ENCODE measurements around the gene TEX11. TPM values are rescaled to one million over a fixed set of nuclear protein-coding genes. Genes with fewer than 3 reads are reported as not detected.
"Not testable (repeated sequence)": the region's sequence is repeated elsewhere in the genome, so short reads cannot be mapped to it uniquely, and the experiment has no call there.

TEX11 gene
- total RNA-seq, 1 experiment from 2014 or later: 0.42 TPM

GRCh38 chrX:70769659-70770227 lies 138.8 kb downstream of the TEX11 start:
- peak; percentile 15 for DNase-seq (ENCODE audit: extremely low read depth, low read depth)

GRCh38 chrX:70762285-70762684 lies 146.2 kb downstream of the TEX11 start:
- peak; percentile 3 for DNase-seq (ENCODE audit: extremely low read depth, low read depth)

- no peak for DNase-seq (ENCODE audit: extremely low read depth, low read depth)
These were observed 152.7 kb downstream of the TEX11 start for GRCh38 chrX:70755850-70756249.

- no peak for DNase-seq (ENCODE audit: extremely low read depth, low read depth)
These were observed 154.2 kb downstream of the TEX11 start for GRCh38 chrX:70754169-70754848.

- not testable (repeated sequence) for DNase-seq (ENCODE audit: extremely low read depth, low read depth)
These were observed 174.7 kb downstream of the TEX11 start for GRCh38 chrX:70733774-70734173.

- DNase-seq (ENCODE audit: extremely low read depth, low read depth): not testable (repeated sequence)
These were observed 180.6 kb downstream of the TEX11 start for GRCh38 chrX:70727961-70728360.

DNA sequence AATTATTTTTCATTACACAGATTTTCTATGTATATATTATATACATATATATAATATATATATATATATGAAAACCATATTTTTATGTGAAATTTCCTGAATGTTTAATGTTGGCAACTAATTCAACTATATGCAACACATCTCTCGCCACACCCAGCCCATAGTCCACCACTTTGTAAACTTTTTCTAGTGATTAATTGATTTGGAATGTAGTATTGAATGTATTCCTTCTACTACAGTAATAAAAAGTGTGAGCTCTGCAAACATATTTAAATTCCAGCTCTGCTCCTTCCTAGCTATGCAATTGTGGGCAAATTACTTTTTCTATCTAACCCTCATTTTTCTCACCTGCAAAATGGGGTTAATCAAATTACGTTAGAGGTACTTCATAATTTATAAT lies 187.8 kb downstream of the TEX11 start:
- DNase-seq (ENCODE audit: extremely low read depth, low read depth): no peak

DNA sequence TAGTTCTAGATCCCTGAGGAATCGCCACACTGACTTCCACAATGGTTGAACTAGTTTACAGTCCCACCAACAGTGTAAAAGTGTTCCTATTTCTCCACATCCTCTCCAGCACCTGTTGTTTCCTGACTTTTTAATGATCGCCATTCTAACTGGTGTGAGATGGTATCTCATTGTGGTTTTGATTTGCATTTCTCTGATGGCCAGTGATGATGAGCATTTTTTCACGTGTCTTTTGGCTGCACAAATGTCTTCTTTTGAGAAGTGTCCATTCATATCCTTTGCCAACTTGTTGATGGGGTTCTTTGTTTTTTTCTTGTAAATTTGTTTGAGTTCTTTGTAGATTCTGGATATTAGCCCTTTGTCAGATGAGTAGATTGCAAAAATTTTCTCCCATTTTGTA lies 197.2 kb downstream of the TEX11 start:
- not testable (repeated sequence) for DNase-seq (ENCODE audit: extremely low read depth, low read depth)

GRCh38 chrX:70694339-70695122 lies 214.0 kb downstream of the TEX11 start:
- DNase-seq (ENCODE audit: extremely low read depth, low read depth): no peak

DNA sequence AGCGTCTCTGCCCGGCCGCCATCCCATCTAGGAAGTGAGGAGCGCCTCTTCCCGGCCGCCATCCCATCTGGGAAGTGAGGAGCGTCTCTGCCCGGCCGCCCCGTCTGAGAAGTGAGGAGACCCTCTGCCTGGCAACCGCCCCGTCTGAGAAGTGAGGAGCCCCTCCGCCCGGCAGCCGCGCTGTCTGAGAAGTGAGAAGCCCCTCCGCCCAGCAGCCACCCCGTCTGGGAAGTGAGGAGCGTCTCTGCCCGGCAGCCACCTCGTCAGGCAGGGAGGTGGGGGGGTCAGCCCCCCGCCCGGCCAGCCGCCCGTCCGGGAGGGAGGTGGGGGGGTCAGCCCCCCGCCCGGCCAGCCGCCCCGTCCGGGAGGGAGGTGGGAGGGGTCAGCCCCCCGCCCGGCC lies 229.1 kb downstream of the TEX11 start:
- not testable (repeated sequence) for DNase-seq (ENCODE audit: extremely low read depth, low read depth)

- no peak for DNase-seq (ENCODE audit: extremely low read depth, low read depth)
These were observed 233.2 kb downstream of the TEX11 start for GRCh38 chrX:70675284-70675683.

GRCh38 chrX:70672326-70672725 lies 236.2 kb downstream of the TEX11 start:
- no peak for DNase-seq (ENCODE audit: extremely low read depth, low read depth)

DNA sequence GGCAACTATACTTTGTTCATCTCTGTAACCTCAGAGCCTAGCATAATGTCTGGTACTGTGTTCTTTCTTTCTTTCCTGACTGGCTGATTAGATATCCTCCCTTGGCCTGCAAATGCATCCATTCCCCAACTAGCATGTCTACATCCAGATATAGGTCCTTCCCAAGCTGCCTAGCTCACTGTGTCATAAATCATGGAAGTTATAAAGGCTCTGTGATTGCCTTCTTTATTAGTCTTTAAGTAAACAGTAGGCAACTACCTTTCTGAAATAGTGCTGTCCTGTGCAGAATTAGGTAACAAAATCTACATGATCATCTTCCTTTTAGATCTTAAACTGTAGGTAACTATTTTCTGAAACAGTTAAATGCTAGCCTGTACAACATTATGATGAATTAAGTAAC lies 239.4 kb downstream of the TEX11 start:
- no peak for DNase-seq (ENCODE audit: extremely low read depth, low read depth)

GRCh38 chrX:70664726-70665125 lies 243.8 kb downstream of the TEX11 start:
- peak; percentile 33 for DNase-seq (ENCODE audit: extremely low read depth, low read depth)

- DNase-seq (ENCODE audit: extremely low read depth, low read depth): not testable (repeated sequence)
These were observed 247.4 kb downstream of the TEX11 start for GRCh38 chrX:70661124-70661523.

DNA sequence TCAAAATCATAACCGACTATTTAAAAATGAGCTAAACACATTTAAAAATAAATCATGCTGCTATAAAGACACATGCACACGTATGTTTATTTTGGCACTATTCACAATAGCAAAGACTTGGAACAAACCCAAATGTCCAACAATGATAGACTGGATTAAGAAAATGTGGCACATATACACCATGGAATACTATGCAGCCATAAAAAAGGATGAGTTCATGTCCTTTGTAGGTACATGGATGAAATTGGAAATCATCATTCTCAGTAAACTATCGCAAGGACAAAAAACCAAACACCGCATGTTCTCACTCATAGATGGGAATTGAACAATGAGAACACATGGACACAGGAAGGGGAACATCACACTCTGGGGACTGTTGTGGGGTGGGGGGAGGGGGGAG lies 251.0 kb downstream of the TEX11 start:
- not testable (repeated sequence) for DNase-seq (ENCODE audit: extremely low read depth, low read depth)

- no peak for DNase-seq (ENCODE audit: extremely low read depth, low read depth)
These were observed 252.2 kb downstream of the TEX11 start for GRCh38 chrX:70656304-70656703.

DNA sequence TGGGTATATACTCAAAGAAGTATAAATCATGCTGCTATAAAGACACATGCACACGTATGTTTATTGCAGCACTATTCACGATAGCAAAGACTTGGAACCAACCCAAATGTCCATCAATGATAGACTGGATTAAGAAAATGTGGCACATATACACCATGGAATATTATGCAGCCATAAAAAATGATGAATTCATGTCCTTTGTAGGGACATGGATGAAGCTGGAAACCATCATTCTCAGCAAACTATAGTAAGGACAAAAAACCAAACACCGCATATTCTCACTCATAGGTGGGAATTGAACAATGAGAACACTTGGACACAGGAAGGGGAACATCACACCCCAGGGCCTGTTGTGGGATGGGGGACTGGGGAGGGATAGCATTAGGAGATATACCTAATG lies 260.6 kb downstream of the TEX11 start:
- not testable (repeated sequence) for DNase-seq (ENCODE audit: extremely low read depth, low read depth)

DNA sequence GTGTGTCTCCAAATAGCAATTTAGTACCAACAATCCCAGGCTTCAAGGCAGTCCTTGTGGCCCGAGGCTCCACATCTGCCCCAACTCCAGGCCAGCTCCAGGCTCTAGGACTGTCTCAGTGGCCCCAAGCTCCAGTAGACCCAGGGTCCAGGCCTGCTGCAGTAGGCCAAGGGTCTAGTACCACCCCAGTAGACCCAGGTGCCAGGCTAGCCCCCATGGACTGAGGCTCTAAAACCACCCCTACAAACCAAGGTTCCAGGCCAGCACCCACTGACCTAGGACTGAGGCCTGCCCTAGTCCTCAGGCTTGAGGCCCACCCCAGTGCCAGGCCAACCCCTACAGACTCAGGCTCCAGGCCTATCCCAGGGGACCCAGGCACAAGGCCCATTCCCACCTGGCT lies 272.3 kb downstream of the TEX11 start:
- no peak for DNase-seq (ENCODE audit: extremely low read depth, low read depth)

- no peak for DNase-seq (ENCODE audit: extremely low read depth, low read depth)
These were observed 272.8 kb downstream of the TEX11 start for GRCh38 chrX:70635669-70636068.

DNA sequence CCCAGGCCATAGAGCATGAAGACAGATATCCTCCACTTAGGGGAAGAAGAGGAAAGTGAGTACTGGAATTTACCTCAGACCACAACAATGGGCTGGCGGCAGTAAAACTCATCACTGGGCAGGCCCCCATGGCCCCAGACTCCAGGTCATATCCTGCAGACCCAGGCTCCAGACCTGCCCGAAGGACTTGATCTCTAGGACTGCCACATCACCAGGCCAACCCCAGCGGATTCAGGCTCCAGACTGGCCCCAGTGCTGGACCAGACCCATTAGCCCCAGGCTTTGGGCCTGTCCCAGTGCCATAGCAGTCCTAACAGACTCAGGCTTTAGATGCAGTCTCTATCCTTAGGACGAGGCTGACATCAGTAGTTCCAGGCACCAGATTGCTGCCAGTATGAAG lies 273.3 kb downstream of the TEX11 start:
- no peak for DNase-seq (ENCODE audit: extremely low read depth, low read depth)

DNA sequence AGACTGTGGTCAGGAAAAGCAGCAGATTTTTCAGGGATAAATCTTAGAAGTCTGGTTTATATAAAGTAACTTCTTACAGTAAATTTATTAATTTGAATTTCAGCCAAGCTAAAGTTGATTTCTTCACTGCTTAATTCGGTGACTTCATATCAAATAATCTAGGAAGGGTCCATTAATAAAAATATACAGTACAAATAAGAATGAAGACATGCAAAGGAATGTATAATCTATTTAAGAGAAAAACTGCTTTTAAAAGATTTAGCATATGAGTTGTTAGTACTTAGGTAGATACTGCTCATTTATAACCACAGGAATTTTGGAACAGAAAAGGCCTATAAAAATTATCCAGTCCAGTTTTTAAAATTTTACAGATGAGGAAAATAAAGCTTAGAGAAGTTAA lies 286.8 kb downstream of the TEX11 start:
- no peak for DNase-seq (ENCODE audit: extremely low read depth, low read depth)

Data from NCI-H460 (cell line).